ENCODE results near the gene KRTAP10-11. TPM values are rescaled to one million over a fixed set of nuclear protein-coding genes. Genes with fewer than 3 reads are reported as not detected.
"Not testable (repeated sequence)": the region's sequence is repeated elsewhere in the genome, so short reads cannot be mapped to it uniquely, and the experiment has no call there.

The KRTAP10-11 gene
- total RNA-seq, 1 donor from 2014 or later: not detected

DNA sequence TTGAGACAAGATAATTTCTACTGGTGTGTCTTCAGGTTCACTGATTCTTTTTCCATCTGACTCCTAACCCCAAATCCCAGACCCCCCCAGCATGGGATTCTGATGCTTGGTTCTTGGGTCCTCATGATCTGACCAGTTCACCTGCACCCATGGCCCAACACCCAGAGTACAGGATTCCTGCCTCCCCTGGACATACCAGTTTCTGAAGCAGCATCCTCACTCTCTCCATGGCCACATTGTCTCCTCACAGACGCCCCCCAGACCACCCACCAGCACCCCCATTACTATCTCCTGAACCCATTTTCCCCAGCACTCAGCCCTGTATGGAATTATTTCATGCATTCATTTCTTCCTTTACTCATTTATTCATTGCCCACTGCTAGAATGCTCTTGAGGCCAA is 10.7 kb downstream of the KRTAP10-11 start:
- H3K4me3 ChIP-seq: no peak overlapping the region
- DNase-seq: no peak
- intact Hi-C loops (cut with micrococcal nuclease): no loop called here
- peaks cover 12% of the 10 kb centered on the region for H3K9me3 ChIP-seq (replicated peaks)
- H3K27ac ChIP-seq (replicated peaks): no peak overlapping the region
- H3K4me1 ChIP-seq: no peaks in the 10 kb centered on the region
- TF ChIP-seq, protein P1, sequence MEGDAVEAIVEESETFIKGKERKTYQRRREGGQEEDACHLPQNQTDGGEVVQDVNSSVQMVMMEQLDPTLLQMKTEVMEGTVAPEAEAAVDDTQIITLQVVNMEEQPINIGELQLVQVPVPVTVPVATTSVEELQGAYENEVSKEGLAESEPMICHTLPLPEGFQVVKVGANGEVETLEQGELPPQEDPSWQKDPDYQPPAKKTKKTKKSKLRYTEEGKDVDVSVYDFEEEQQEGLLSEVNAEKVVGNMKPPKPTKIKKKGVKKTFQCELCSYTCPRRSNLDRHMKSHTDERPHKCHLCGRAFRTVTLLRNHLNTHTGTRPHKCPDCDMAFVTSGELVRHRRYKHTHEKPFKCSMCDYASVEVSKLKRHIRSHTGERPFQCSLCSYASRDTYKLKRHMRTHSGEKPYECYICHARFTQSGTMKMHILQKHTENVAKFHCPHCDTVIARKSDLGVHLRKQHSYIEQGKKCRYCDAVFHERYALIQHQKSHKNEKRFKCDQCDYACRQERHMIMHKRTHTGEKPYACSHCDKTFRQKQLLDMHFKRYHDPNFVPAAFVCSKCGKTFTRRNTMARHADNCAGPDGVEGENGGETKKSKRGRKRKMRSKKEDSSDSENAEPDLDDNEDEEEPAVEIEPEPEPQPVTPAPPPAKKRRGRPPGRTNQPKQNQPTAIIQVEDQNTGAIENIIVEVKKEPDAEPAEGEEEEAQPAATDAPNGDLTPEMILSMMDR (IDR thresholded peaks at IDR 0.05; ENCODE audit: borderline replicate concordance): no peak
- no peaks in the 10 kb centered on the region for H3K36me3 ChIP-seq
- H3K27me3 ChIP-seq (ENCODE audit: low read depth): peaks cover 14% of the 10 kb centered on the region

DNA sequence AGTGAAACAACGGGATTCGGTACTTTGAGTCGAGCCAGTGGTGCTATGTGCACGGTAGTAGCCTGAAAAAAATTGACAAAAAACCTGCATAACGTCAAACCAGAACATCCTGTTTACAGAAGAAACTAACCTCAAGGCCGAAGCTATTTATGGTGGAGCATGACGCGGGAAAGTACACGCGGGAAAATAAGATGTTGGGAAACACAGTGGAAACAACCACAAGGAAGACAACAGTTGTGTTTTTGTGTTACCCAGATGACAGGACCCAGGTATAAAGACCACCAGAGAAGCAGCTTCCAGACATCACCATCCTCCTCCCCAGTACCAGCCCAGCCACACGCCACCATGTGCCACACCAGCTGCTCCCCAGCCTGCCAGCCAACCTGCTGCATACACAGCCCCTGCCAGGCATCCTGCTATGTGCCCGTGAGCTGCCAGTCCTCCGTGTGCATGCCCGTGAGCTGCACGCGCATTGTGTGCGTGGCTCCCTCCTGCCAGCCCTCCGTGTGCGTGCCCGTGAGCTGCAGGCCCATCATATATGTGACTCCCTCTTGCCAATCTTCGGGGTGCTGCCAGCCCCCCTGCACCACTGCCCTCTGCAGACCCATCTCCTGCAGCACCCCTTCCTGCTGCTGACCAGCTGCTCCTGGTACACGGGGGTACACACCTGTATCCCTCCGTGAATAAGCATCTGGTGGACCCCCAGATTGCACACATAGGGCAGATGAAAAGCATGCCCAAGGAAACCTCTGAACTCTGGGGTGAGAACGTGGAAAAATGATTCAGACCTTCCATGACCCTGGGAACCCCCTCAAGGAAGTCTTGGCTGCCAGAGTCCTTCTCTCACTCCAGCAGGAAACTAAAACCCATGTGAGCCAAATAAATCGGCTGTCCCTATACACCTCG is 11.7 kb downstream of the KRTAP10-11 start, which contains the start of gene KRTAP12-3:
Gene KRTAP12-3 (plus strand): TSS at position 298 of the 906 bp plus-strand sequence. CDS start 48 bp downstream, at position 346.
- no peak within 1 kb of the TSS for H3K4me3 ChIP-seq
- no peaks in the 10 kb centered on the region for H3K36me3 ChIP-seq
- intact Hi-C loops (cut with micrococcal nuclease): no loop called here
- H3K27me3 ChIP-seq (ENCODE audit: low read depth): peaks cover 14% of the 10 kb centered on the region
- peaks cover 13% of the 10 kb centered on the region for H3K9me3 ChIP-seq (replicated peaks)
- no peak within 1 kb of the TSS for H3K27ac ChIP-seq (replicated peaks)
- TF ChIP-seq, protein P1 (IDR thresholded peaks at IDR 0.05; ENCODE audit: borderline replicate concordance): no peak
- no peak for DNase-seq
- no peaks in the 10 kb centered on the region for H3K4me1 ChIP-seq

GRCh38 chr21:44658541-44658910 is 12.3 kb downstream of the KRTAP10-11 start:
- Histone ChIP-seq H3K27me3 (ENCODE audit: low read depth) (peaks cover 14% of the 10 kb centered on the region), H3K9me3 (replicated peaks) (peaks cover 20% of the 10 kb centered on the region), H3K4me1 (no peaks in the 10 kb centered on the region), H3K27ac (replicated peaks) (no peak overlapping the region), H3K36me3 (no peaks in the 10 kb centered on the region), H3K4me3 (no peak overlapping the region)
- DNase-seq: no peak
- intact Hi-C loops (cut with micrococcal nuclease): no loop called here
- TF ChIP-seq, protein P1 (IDR thresholded peaks at IDR 0.05; ENCODE audit: borderline replicate concordance): no peak

- intact Hi-C loops (cut with micrococcal nuclease): no loop called here
- Histone ChIP-seq H3K36me3 (no peaks in the 10 kb centered on the region), H3K9me3 (replicated peaks) (peaks cover 25% of the 10 kb centered on the region), H3K4me3 (no peak overlapping the region), H3K27ac (replicated peaks) (no peak overlapping the region), H3K27me3 (ENCODE audit: low read depth) (peaks cover 14% of the 10 kb centered on the region), H3K4me1 (no peaks in the 10 kb centered on the region)
- TF ChIP-seq, protein P1 (IDR thresholded peaks at IDR 0.05; ENCODE audit: borderline replicate concordance): no peak
- no peak for DNase-seq
Measured at GRCh38 chr21:44658913-44659595, 12.8 kb downstream of the KRTAP10-11 start.

DNA sequence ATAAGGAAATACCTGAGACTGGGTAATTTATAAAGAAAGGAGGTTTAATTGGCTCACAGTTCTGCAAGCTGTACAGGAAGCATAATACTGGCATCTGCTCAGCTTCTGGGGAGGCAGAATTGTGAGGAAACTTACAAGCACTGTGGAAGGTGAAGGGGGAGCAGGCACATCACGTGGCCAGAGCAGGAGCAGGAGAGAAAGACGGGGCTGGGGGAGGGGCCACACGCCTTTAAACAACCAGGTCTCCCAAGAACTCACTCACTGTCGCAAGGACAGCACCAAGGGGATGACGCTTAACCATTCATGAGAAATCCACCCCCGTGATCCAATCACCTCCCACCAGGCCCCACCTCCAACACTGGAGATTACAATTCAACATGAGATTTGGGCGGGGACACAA is 15.4 kb downstream of the KRTAP10-11 start:
- H3K4me3 ChIP-seq; H3K36me3 ChIP-seq; H3K4me1 ChIP-seq; H3K27ac ChIP-seq (replicated peaks); intact Hi-C loops (cut with micrococcal nuclease); DNase-seq: not testable (repeated sequence)
- Histone ChIP-seq H3K27me3 (ENCODE audit: low read depth) (peaks cover 14% of the 10 kb centered on the region), H3K9me3 (replicated peaks) (peaks cover 18% of the 10 kb centered on the region)
